SK-N-SH treated with all-trans-retinoic acid at 6 μM for 48 hours (cell line): Measurements from ENCODE around the gene FAM110D.

Source experiments
- ATAC-seq: fragments of 200-7000 bp; cut with Tn5 transposase; 3 replicates; pipeline ENCODE4 v1.9.1; 2020; ENCODE audit warnings: mild to moderate bottlenecking, moderate library complexity
- ARNTL ChIP-seq: fragments of 450-650 bp; formaldehyde crosslinking; IDR thresholded peaks from 2 replicates; pipeline ENCODE4 v1.5.0; 2020; ENCODE audit warnings: low read depth, mild to moderate bottlenecking, moderate library complexity, borderline replicate concordance
- BACH2 ChIP-seq: fragments of 250-450 bp; sonication (Bioruptor Pico); IDR thresholded peaks from 2 replicates; pipeline ENCODE4 v1.9.0; 2021; ENCODE audit warnings: mild to moderate bottlenecking, borderline replicate concordance
- CREB5 ChIP-seq: fragments of 250-450 bp; sonication (Bioruptor Pico); IDR thresholded peaks from 2 replicates; pipeline ENCODE4 v1.5.1; 2020; ENCODE audit warnings: low read depth, mild to moderate bottlenecking, moderate library complexity
- CSDC2 ChIP-seq: fragments of 250-450 bp; sonication (Bioruptor Pico); IDR thresholded peaks from 2 replicates; pipeline ENCODE4 v1.5.0; 2020; ENCODE audit warnings: mild to moderate bottlenecking, moderate library complexity
- ESRRG ChIP-seq: fragments of 250-450 bp; sonication (Bioruptor Pico); IDR thresholded peaks from 2 replicates; pipeline ENCODE4 v1.6.1; 2021; ENCODE audit warnings: mild to moderate bottlenecking
- GLIS3 ChIP-seq: fragments of 250-450 bp; sonication (Bioruptor Pico); IDR thresholded peaks from 2 replicates; pipeline ENCODE4 v1.5.0; 2020; ENCODE audit warnings: mild to moderate bottlenecking, moderate library complexity
- ISL1 ChIP-seq: fragments of 250-450 bp; sonication (Bioruptor Pico); IDR thresholded peaks from 2 replicates; pipeline ENCODE4 v2.1.2; 2022; ENCODE audit warnings: mild to moderate bottlenecking, moderate library complexity
- OSR1 ChIP-seq: fragments of 250-450 bp; sonication (Bioruptor Pico); IDR thresholded peaks from 2 replicates; pipeline ENCODE4 v1.8.0; 2022; ENCODE audit warnings: moderate library complexity, mild to moderate bottlenecking, inconsistent platforms
- PATZ1 ChIP-seq: fragments of 250-450 bp; sonication (Bioruptor Pico); IDR thresholded peaks from 2 replicates; pipeline ENCODE4 v1.8.0; 2020; ENCODE audit warnings: mild to moderate bottlenecking, moderate library complexity, borderline replicate concordance
- POU6F1 ChIP-seq: fragments of 250-450 bp; sonication (Bioruptor Pico); IDR thresholded peaks from 2 replicates; pipeline ENCODE4 v1.8.0; 2021; ENCODE audit warnings: low read depth, mild to moderate bottlenecking, moderate library complexity, borderline replicate concordance
- PPARA ChIP-seq: fragments of 250-450 bp; sonication (Bioruptor Pico); IDR thresholded peaks from 2 replicates; pipeline ENCODE4 v1.5.0; 2020; ENCODE audit warnings: mild to moderate bottlenecking, borderline replicate concordance
- RARB ChIP-seq: fragments of 250-450 bp; sonication (Bioruptor Pico); IDR thresholded peaks from 2 replicates; pipeline ENCODE4 v1.8.0; 2021; ENCODE audit warnings: mild to moderate bottlenecking, moderate library complexity
- SNAI2 ChIP-seq: fragments of 250-450 bp; sonication (Bioruptor Pico); IDR thresholded peaks from 2 replicates; pipeline ENCODE4 v1.5.0; 2020; ENCODE audit warnings: mild to moderate bottlenecking, moderate library complexity
- TCF4 ChIP-seq: fragments of 250-450 bp; sonication (Bioruptor Pico); IDR thresholded peaks from 2 replicates; pipeline ENCODE4 v1.8.0; 2021; ENCODE audit warnings: mild to moderate bottlenecking, moderate library complexity, borderline replicate concordance
- TSHZ2 ChIP-seq: fragments of 250-450 bp; sonication (Bioruptor Pico); IDR thresholded peaks from 2 replicates; pipeline ENCODE4 v1.5.0; 2020; ENCODE audit warnings: mild to moderate bottlenecking, moderate library complexity
- ZC3H10 ChIP-seq: fragments of 250-450 bp; sonication (Bioruptor Pico); IDR thresholded peaks from 2 replicates; pipeline ENCODE4 v1.5.1; 2021; ENCODE audit warnings: mild to moderate bottlenecking, moderate library complexity
- ZFP30 ChIP-seq: fragments of 450-650 bp; formaldehyde crosslinking; IDR thresholded peaks from 2 replicates; pipeline ENCODE4 v1.5.0; 2022; ENCODE audit warnings: mild to moderate bottlenecking, moderate library complexity
- ZNF565 ChIP-seq: fragments of 450-650 bp; formaldehyde crosslinking; conservative IDR thresholded peaks from 2 replicates; pipeline ENCODE4 v1.5.0; 2020; ENCODE audit warnings: low read depth, mild to moderate bottlenecking, moderate library complexity
- ZNF70 ChIP-seq: fragments of 450-650 bp; formaldehyde crosslinking; IDR thresholded peaks from 2 replicates; pipeline ENCODE4 v1.5.0; 2020; ENCODE audit warnings: mild to moderate bottlenecking, moderate library complexity
- ZNF8 ChIP-seq: fragments of 450-650 bp; formaldehyde crosslinking; IDR thresholded peaks from 2 replicates; pipeline ENCODE4 v1.5.0; 2020; ENCODE audit warnings: mild to moderate bottlenecking, moderate library complexity

Gene FAM110D

GRCh38 chr1:26190373-26190987 lies 31.6 kb downstream of the FAM110D start, which contains the start of gene CATSPER4 (continued):
- TF ChIP-seq ARNTL (no peak), SNAI2 (no peak), GLIS3 (CRISPR knock-in tag) (no peak)
- TF ChIP-seq, all 23 proteins: peak for 0

GRCh38 chr1:26191739-26192138 lies 32.9 kb downstream of the FAM110D start:
- no peak for ATAC-seq
- TF ChIP-seq SNAI2 (no peak), TCF4 (CRISPR knock-in tag) (no peak), PPARA (CRISPR knock-in tag) (no peak), PATZ1 (CRISPR knock-in tag) (no peak), ZNF70 (no peak), BACH2 (CRISPR knock-in tag) (no peak), OSR1 (CRISPR knock-in tag) (no peak), TSHZ2 (CRISPR knock-in tag) (no peak), CREB5 (CRISPR knock-in tag) (no peak), ARNTL (no peak), ZNF8 (CRISPR knock-in tag) (no peak), ZFP30 (CRISPR knock-in tag) (no peak), ZC3H10 (CRISPR knock-in tag) (no peak)

GRCh38 chr1:26195805-26196204 lies 36.9 kb downstream of the FAM110D start:
- no peak for ATAC-seq
- TF ChIP-seq TCF4 (CRISPR knock-in tag): no peak
- TF ChIP-seq ESRRG (CRISPR knock-in tag): no peak
- no peak for TF ChIP-seq POU6F1 (CRISPR knock-in tag)
- no peak for TF ChIP-seq ISL1 (CRISPR knock-in tag)
- no peak for TF ChIP-seq CSDC2 (CRISPR knock-in tag)
- no peak for TF ChIP-seq BACH2 (CRISPR knock-in tag)
- TF ChIP-seq ZNF565: no peak
- TF ChIP-seq ZNF70: no peak
- no peak for TF ChIP-seq PATZ1 (CRISPR knock-in tag)
- no peak for TF ChIP-seq RARB

- no peak for ATAC-seq
- no peak for TF ChIP-seq CREB5 (CRISPR knock-in tag)
- TF ChIP-seq POU6F1 (CRISPR knock-in tag): no peak
- TF ChIP-seq TSHZ2 (CRISPR knock-in tag): no peak
- TF ChIP-seq ESRRG (CRISPR knock-in tag): no peak
These were observed 38.4 kb downstream of the FAM110D start for GRCh38 chr1:26197301-26197700.
